Keratinocyte (primary cell): ENCODE results near the gene TREM2.

Experiments
- CTCF ChIP-seq, 3 experiments: IDR thresholded peaks in 1 of 3; conservative IDR thresholded peaks in 1 of 3; optimal IDR thresholded peaks in 1 of 3; 2 replicates in 2 of 3; 3 replicates in 1 of 3; pipeline versions ENCODE3 to v1.5.1; 2011; ENCODE audit warnings: low read length in 3 of 3, mild to moderate bottlenecking in 3 of 3, moderate library complexity in 2 of 3, control low read depth in 1 of 3, inconsistent platforms in 1 of 3; ENCODE audit not compliant: insufficient read depth in 2 of 3; ENCODE audit errors: extremely low read depth in 1 of 3
- EZH2 ChIP-seq: IDR thresholded peaks from one replicate; pipeline ENCODE4 v1.6.1; 2012; ENCODE audit warnings: inconsistent platforms, mild to moderate bottlenecking, low read length, moderate library complexity

GRCh38 chr6:41200901-41201763, 38.2 kb upstream of the TREM2 start, which contains the start of gene TREML2:
- no peak for TF ChIP-seq CTCF (optimal IDR thresholded peaks at IDR 0.05 in 1 of 3, IDR thresholded peaks at IDR 0.05 in 1 of 3, conservative IDR thresholded peaks at IDR 0.05 in 1 of 3; ENCODE audit: extremely low read depth in 1 of 3, insufficient read depth in 2 of 3, low read length in 3 of 3)
- TF ChIP-seq EZH2, result no peak
